KMS-11 (cell line): Measurements from ENCODE around the gene MKRN2.

Source experiments
- H2AFZ ChIP-seq: fragments of 200-600 bp; sonication (generic); 2 replicates; pipeline ENCODE4 v1.6.1; 2016; ENCODE audit warnings: antibody characterized with exemption, mixed run types, low read depth
- H3K27ac ChIP-seq: fragments of 200-600 bp; sonication (generic); 2 replicates; pipeline ENCODE4 v1.6.1; 2016; ENCODE audit warnings: mild to moderate bottlenecking, mixed run types
- H3K27me3 ChIP-seq: fragments of 200-600 bp; sonication (generic); 2 replicates; pipeline ENCODE4 v1.6.1; 2017; ENCODE audit warnings: mild to moderate bottlenecking, low read depth, mixed run types, moderate library complexity; ENCODE audit not compliant: insufficient read depth
- H3K36me3 ChIP-seq: fragments of 200-600 bp; sonication (generic); 2 replicates; pipeline ENCODE4 v1.6.1; 2017; ENCODE audit warnings: mild to moderate bottlenecking, mixed run types; ENCODE audit not compliant: insufficient read depth
- H3K4me1 ChIP-seq: fragments of 200-600 bp; sonication (generic); 2 replicates; pipeline ENCODE4 v1.6.1; 2016; ENCODE audit warnings: mild to moderate bottlenecking, low read depth, mixed run types; ENCODE audit not compliant: poor library complexity, severe bottlenecking
- H3K4me2 ChIP-seq: fragments of 200-600 bp; sonication (generic); 2 replicates; pipeline ENCODE4 v1.7.0; 2016; ENCODE audit warnings: mild to moderate bottlenecking, mixed run types
- H3K4me3 ChIP-seq: fragments of 200-600 bp; sonication (generic); IDR thresholded peaks from 2 replicates; pipeline ENCODE4 v1.6.1; 2017; ENCODE audit warnings: low read depth, low read length, mixed read lengths; ENCODE audit not compliant: insufficient read depth
- H3K79me2 ChIP-seq: fragments of 200-600 bp; sonication (generic); 2 replicates; pipeline ENCODE4 v1.6.1; 2016; ENCODE audit warnings: low read depth, mixed run types; ENCODE audit not compliant: insufficient read depth
- H3K9ac ChIP-seq: fragments of 200-600 bp; sonication (generic); 2 replicates; pipeline ENCODE4 v1.6.1; 2016; ENCODE audit warnings: mild to moderate bottlenecking, mixed run types
- H4K20me1 ChIP-seq: fragments of 200-600 bp; sonication (generic); 2 replicates; pipeline ENCODE4 v1.6.1; 2016; ENCODE audit warnings: mild to moderate bottlenecking, mixed run types; ENCODE audit not compliant: insufficient read depth
- TF ChIP-seq, protein P1 (sequence below): fragments of 200-600 bp; sonication (generic); conservative IDR thresholded peaks from 2 replicates; pipeline ENCODE4 v1.6.1; 2017; ENCODE audit warnings: low read depth, mild to moderate bottlenecking, antibody characterized with exemption, low read length, moderate library complexity, mixed read lengths

The MKRN2 gene, protein sequence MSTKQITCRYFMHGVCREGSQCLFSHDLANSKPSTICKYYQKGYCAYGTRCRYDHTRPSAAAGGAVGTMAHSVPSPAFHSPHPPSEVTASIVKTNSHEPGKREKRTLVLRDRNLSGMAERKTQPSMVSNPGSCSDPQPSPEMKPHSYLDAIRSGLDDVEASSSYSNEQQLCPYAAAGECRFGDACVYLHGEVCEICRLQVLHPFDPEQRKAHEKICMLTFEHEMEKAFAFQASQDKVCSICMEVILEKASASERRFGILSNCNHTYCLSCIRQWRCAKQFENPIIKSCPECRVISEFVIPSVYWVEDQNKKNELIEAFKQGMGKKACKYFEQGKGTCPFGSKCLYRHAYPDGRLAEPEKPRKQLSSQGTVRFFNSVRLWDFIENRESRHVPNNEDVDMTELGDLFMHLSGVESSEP

DNA sequence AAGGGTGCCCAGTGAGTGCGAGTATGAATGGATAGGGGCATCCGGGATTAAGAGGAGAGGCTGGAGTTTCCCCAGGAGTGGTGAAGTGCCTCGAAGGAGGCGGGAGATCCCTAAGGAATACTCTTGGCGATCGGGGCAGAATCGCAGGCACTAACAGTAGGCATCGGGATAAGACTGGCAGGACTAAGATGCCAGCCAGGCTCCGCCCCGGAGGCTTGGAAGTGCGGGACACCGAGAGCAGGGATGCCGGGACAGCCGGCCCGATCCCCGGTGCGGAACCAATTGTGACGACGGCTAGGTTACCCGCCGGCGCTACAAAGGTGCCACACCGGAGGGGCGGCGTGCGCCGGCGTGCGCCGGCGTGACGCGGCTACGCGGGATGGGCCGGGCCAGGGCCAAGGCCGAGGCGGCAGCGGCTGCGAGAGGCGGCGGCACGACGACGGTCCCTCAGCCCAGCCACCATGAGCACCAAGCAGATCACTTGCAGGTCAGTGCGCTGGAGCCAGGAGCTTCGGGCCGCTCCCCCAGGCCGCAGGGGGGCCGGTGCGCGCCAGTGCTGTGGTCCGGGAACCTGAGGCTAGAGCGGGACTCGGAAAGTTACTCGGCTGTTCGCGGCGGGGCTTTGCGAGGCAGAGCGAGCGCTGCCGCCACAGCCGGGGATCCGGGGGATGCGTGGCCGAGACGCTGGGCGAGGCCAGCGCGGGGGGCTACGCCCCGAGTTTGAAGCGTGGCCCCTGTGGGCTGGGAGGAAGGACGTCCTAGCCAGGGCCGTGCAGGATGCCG, at the start of gene MKRN2:
Gene MKRN2, plus strand, starts transcription at position 398 of the 783 bp plus-strand sequence. Its CDS starts 64 bp downstream, at position 462.
- H3K27ac ChIP-seq, result peak within 1 kb of the TSS; percentile 63
- H3K27me3 ChIP-seq, result no peaks in the 10 kb centered on the region
- H3K4me2 ChIP-seq, result peak within 1 kb of the TSS; percentile 78
- peak within 1 kb of the TSS; percentile 69; the same call in 1 of the 2 replicates for H3K9ac ChIP-seq
- peak within 1 kb of the TSS; percentile 97 for H2AFZ ChIP-seq
- no peak within 1 kb of the TSS for H3K4me3 ChIP-seq
- H4K20me1 ChIP-seq, result peaks cover 9% of the 10 kb centered on the region; the same call in 1 of the 2 replicates
- TF ChIP-seq, protein P1, sequence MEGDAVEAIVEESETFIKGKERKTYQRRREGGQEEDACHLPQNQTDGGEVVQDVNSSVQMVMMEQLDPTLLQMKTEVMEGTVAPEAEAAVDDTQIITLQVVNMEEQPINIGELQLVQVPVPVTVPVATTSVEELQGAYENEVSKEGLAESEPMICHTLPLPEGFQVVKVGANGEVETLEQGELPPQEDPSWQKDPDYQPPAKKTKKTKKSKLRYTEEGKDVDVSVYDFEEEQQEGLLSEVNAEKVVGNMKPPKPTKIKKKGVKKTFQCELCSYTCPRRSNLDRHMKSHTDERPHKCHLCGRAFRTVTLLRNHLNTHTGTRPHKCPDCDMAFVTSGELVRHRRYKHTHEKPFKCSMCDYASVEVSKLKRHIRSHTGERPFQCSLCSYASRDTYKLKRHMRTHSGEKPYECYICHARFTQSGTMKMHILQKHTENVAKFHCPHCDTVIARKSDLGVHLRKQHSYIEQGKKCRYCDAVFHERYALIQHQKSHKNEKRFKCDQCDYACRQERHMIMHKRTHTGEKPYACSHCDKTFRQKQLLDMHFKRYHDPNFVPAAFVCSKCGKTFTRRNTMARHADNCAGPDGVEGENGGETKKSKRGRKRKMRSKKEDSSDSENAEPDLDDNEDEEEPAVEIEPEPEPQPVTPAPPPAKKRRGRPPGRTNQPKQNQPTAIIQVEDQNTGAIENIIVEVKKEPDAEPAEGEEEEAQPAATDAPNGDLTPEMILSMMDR, result no peak
- H3K79me2 ChIP-seq, result peaks cover 44% of the 10 kb centered on the region
- no peaks in the 10 kb centered on the region for H3K36me3 ChIP-seq
- H3K4me1 ChIP-seq, result peaks cover 32% of the 10 kb centered on the region

DNA sequence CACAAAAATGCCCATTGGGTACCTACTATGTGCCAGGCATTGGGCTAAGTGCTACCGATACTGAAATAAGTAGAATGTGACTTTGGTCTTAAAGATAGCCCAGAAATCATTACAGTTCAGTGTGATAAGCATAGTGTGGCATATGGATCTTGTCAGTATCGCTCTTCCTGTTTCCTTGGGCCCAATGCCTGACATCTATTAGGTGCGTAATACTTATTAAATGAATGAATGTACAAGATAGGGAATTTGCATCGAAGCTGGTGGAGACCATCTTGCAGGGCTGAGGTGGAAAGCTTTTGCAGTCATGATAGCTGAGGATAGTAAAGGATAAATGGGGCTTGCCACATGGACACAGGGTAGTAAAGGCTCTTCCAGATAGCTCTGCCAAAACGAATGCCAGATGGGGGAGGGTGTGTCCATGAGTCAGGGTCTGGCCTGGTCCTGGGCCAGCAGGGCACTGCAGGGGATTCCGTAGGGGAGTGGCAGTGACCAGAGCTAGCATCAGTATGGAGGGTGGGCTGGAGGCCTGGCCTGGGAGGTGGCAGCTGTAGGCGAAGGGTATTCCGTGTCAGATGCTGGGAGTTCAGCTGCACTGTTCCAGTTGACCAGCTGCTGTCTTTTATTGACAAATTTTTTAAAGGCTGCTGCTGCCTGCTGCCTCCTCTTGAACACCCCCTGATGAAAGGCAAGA, 49.2 kb upstream of the MKRN2 start:
- no peak overlapping the region for H3K4me2 ChIP-seq
- H3K79me2 ChIP-seq, result no peaks in the 10 kb centered on the region
- TF ChIP-seq, protein P1, result no peak
- H3K9ac ChIP-seq, result no peak overlapping the region
- H3K36me3 ChIP-seq, result no peaks in the 10 kb centered on the region
- H4K20me1 ChIP-seq, result no peaks in the 10 kb centered on the region
- H3K4me1 ChIP-seq, result no peaks in the 10 kb centered on the region
- no peak overlapping the region for H3K4me3 ChIP-seq
- no peak overlapping the region for H2AFZ ChIP-seq
- no peak overlapping the region for H3K27ac ChIP-seq
- no peaks in the 10 kb centered on the region for H3K27me3 ChIP-seq

DNA sequence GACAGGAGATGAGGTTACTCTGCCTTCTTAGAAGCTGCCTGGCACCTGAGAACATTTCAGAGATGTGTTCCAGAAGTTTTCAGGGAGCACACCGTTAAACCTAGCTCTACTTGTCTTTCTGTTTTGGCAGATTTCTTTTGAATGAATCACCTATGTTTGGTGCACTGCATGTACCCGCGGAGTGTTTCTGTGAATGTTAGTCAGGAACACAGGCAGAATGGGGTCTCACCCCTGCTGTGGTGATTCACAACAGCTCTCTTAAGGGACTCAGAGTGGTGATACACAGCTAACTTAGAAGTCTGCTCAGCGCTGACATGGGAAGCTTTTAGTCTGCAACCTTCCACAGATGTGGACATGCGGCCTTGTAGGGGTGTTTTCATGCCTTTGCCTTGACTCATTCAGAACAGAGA, 48.6 kb upstream of the MKRN2 start:
- Histone ChIP-seq H3K4me1 (no peaks in the 10 kb centered on the region), H3K36me3 (no peaks in the 10 kb centered on the region), H2AFZ (no peak overlapping the region), H3K79me2 (no peaks in the 10 kb centered on the region), H3K4me3 (no peak overlapping the region), H4K20me1 (no peaks in the 10 kb centered on the region), H3K27me3 (no peaks in the 10 kb centered on the region), H3K9ac (no peak overlapping the region), H3K27ac (no peak overlapping the region), H3K4me2 (no peak overlapping the region)
- TF ChIP-seq, protein P1, result no peak

DNA sequence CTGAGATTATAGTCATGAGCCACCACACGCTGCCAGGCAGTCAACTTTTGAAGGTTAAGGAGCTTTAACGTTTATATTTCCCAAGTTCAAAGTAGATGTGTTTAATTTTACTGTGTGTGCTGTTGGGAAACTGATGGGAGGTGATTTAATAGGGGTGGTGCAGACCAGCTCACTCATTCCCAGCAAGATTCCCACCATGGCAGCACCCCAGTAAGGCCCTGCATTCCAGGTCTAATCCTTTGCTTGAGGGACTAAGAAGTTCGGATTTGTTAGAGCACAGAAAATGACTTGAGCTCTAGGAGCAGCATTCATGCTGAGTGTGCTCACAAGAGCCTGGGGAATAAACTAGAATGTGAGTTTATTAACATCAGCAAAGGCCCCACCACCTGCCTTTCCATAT, 47.4 kb upstream of the MKRN2 start:
- no peak overlapping the region for H2AFZ ChIP-seq
- H3K79me2 ChIP-seq, result no peaks in the 10 kb centered on the region
- TF ChIP-seq, protein P1, result no peak
- no peaks in the 10 kb centered on the region for H3K36me3 ChIP-seq
- no peaks in the 10 kb centered on the region for H3K4me1 ChIP-seq
- H3K4me3 ChIP-seq, result no peak overlapping the region
- no peak overlapping the region for H3K4me2 ChIP-seq
- H3K27me3 ChIP-seq, result no peaks in the 10 kb centered on the region
- no peak overlapping the region for H3K27ac ChIP-seq
- no peaks in the 10 kb centered on the region for H4K20me1 ChIP-seq
- no peak overlapping the region for H3K9ac ChIP-seq
